Measurements from ENCODE around the gene MTF2.

The MTF2 gene

DNA sequence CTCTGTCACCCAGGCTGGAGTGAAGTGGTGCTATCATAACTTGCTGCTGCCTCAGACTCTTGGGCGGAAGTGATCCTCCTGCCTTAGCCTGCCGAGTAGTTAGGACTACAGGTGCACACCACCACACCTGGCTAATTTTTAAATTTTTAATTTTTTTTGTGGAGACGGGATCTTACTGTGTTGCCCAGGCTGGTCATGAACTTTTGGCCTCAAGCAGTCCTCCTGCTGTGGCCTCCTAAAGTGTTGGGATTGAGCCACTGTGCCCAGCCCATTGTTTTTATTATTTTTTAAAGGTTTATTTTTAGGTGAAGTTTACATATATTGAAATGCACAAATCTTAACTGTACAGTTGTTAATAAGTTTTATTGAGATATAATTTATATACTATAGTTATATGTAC is 3.2 kb downstream of the MTF2 start:
- no peak for DNase-seq (ENCODE audit: extremely low read depth, low read depth)
- TF ChIP-seq, protein P1, sequence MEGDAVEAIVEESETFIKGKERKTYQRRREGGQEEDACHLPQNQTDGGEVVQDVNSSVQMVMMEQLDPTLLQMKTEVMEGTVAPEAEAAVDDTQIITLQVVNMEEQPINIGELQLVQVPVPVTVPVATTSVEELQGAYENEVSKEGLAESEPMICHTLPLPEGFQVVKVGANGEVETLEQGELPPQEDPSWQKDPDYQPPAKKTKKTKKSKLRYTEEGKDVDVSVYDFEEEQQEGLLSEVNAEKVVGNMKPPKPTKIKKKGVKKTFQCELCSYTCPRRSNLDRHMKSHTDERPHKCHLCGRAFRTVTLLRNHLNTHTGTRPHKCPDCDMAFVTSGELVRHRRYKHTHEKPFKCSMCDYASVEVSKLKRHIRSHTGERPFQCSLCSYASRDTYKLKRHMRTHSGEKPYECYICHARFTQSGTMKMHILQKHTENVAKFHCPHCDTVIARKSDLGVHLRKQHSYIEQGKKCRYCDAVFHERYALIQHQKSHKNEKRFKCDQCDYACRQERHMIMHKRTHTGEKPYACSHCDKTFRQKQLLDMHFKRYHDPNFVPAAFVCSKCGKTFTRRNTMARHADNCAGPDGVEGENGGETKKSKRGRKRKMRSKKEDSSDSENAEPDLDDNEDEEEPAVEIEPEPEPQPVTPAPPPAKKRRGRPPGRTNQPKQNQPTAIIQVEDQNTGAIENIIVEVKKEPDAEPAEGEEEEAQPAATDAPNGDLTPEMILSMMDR (IDR thresholded peaks at IDR 0.05; ENCODE audit: low read depth, low read length): no peak

DNA sequence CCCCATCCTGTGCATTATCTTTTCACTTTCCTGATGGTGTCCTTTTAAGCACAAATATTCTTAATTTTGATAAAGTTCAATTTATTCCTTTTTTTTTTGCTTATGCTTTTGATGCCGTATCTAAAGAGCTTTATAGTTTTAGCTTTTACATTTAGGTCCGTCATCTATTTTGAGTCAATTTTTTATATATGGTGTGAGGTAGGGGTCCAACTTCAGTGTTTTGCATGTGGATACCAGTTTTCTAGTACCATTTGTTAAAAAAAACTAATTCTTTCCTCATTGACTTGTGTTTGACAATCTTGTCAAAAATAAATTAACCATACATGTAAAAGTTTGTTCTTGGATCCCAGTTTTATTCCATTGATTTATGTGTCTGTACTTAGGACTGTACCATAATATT is 4.9 kb downstream of the MTF2 start:
- no peak for DNase-seq (ENCODE audit: extremely low read depth, low read depth)

DNA sequence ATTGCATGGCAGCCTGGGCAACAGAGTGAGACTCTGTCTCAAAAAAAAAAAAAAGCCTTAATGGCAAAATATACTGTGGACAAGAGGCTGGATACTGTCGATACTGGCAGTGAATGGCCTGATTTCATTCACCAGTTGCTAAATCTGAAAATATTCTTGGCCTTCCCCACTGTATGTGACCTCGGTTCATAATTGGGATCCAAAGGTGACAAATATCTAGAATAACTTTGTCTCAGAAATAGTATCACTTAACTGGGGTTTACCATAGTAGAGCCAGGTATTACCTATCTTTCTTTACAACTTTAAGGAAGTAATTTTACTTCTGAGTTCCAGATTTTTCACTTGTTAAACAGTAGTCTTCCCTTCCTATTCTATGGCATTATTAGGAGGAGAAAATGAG is 8.4 kb downstream of the MTF2 start:
- TF ChIP-seq, protein P1 (IDR thresholded peaks at IDR 0.05; ENCODE audit: low read depth, low read length): no peak
- no peak for DNase-seq (ENCODE audit: extremely low read depth, low read depth)

More for the DNA sequence above, 4.9 kb downstream of the MTF2 start:
- TF ChIP-seq, protein P1 (IDR thresholded peaks at IDR 0.05; ENCODE audit: low read depth, low read length): no peak

DNA sequence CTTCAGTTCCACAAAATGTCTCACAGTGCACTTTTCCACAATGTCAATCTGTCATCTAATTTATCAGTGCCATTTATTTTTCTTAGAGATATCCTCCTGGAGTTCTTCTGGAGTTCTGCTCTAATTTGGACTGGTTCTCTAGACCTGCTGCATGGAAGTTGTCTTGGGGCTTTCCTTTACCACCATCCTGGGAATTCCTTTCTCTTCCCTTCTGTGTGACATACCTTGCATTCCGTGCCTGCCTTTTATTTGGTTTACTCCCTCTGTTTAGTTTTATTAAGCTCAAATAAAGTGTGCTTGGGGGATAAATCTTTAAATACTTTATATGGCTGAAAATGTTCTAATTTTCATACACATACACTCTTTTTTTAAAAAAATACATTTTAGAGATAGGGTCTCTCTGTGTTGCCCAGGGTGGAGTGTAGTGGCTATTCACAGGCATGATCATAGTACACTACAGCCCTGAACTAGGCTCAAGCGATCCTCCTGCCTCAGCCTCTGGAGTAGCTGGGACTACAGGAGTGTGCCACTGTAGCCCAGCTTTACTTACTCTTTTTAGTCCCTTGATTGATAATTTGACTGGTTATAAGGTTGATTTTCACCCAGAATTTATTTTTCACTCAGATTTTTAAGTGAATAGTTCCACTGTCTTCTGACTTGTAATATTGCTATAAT is 14.4 kb downstream of the MTF2 start:
- no peak for DNase-seq (ENCODE audit: extremely low read depth, low read depth)
- TF ChIP-seq, protein P1 (IDR thresholded peaks at IDR 0.05; ENCODE audit: low read depth, low read length): no peak

DNA sequence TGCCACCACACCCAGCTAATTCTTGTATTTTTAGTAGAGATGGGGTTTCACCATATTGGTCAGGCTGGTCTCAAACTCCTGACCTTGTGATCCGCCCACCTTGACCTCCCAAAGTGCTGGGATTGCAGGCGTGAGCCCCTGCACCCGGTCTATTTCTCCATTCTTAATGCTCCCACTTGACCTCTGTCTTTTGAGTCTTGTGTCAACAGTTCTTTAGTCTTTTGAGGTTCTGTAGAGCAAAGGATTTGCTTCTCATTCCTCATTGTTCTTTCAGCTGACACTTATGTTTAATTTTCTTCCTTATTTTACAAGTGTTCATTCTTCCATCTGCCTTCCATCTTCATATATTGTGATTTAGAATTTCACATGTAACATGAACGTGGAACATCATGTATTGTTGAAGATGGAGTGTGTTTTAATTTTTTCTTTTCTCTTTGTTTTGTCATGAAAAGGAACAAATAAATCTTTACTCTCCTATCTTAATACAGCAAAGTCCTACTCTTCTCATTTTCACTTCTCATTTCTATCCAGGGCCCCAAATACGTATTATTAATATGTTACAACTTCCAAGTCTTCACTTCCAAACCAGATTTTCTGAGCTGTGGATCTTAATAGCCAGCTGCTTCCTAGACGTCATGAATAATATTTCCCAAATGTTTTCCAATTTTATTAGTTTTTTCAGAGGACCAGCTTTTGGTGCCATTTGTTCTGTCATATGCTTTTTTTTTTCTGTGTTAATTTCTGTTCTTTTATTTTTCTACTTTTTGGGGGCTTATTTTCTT is 16.9 kb downstream of the MTF2 start:
- no peak for DNase-seq (ENCODE audit: extremely low read depth, low read depth)
- TF ChIP-seq, protein P1 (IDR thresholded peaks at IDR 0.05; ENCODE audit: low read depth, low read length): no peak

DNA sequence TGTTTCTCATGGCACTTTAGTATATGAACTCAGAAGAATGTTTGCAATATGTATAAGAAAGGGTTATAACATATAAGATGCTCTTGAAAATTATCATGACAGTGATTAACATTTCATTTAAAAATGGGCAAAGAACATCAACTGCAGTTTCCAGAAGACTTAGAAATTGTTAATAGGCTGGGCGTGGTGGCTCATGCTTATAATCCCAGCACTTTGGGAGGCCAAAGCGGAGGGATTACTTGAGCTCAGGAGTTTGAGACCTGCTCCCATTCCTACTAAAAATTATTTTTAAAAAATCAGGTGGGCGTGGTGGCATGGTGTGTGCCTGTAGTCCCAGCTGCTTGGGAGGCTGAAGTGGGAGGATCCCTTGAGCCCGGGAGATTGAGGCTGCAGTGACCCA is 23.1 kb downstream of the MTF2 start:
- TF ChIP-seq, protein P1 (IDR thresholded peaks at IDR 0.05; ENCODE audit: low read depth, low read length): no peak
- no peak for DNase-seq (ENCODE audit: extremely low read depth, low read depth)

DNA sequence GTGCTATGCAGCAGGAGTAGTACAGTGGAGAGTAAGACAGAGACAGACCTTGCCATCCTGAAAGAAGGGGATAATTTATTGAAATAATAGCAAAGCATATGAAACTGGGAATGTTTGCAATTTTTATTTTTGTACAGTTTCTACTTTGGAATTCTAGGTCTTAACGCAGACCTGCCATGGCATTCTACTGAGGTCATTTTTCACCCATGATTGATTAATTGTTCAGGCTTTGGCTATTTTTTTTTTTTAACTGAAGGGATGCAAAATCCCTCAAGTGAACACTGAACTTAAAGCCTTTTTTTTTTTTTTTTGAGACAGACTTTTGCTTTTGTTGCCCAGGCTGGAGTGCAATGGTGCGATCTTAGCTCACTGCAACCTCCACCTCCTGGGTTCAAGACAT is 27.1 kb downstream of the MTF2 start:
- DNase-seq (ENCODE audit: extremely low read depth, low read depth): no peak
- TF ChIP-seq, protein P1 (IDR thresholded peaks at IDR 0.05; ENCODE audit: low read depth, low read length): no peak
